Astrocyte of the hippocampus (primary cell): ENCODE results near the gene MARCHF4.

Source experiments
- DNase-seq: peaks from one replicate; pipeline ENCODE4 v3.0.0; 2011; ENCODE audit warnings: low read depth, low spot score

Gene MARCHF4, protein sequence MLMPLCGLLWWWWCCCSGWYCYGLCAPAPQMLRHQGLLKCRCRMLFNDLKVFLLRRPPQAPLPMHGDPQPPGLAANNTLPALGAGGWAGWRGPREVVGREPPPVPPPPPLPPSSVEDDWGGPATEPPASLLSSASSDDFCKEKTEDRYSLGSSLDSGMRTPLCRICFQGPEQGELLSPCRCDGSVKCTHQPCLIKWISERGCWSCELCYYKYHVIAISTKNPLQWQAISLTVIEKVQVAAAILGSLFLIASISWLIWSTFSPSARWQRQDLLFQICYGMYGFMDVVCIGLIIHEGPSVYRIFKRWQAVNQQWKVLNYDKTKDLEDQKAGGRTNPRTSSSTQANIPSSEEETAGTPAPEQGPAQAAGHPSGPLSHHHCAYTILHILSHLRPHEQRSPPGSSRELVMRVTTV

DNA sequence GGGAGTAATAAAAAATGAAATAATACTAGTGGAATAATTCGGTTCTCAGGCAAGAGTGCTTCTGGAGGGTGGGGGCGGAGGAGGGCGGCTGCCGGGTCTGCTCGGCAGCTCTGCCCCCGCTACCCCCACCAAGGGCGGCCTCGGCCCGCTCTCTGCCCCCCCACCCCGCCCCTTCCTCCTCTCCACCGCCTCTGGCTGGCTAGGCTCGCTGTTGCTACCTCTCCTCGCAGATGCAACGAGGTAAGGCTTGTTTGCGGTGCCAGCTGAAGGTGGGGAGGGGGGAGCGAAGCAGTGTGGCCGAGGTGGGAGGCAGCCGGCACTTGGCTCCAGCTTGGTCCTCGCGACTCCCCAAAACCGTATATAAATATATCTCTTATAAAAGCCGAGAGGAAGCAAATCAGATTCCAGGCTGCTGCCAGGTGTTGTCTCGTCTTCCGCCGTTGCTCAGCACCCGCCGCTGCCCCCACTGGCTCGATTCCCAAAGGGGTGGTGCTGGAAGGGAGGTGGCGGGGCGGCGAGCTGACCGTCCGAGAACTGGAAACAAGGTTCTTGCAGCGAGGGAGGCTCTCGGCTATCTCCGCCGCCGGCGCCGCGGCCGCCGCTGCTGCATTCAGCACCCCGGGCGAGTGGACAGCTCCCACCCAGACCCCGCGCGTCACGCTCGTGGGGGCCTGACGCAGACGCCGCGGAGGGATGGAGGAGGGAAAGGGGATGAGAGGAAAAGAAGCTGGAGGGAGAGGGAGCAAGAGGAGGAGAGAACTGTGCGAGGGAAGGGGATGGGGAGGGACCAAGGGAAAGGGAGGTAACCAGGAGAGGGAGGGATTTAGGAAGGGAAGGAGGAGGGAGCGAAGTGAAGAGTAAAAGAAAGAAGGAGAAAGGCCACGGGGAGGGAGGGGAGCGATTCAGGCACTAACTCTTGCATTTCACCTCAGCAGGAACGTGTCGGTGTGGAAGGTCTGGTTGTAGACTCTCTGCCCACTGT, at the start of gene MARCHF4:
TSS of gene MARCHF4 (minus strand) at position 763 of the 982 bp plus-strand sequence. CDS start 2,223 bp downstream, outside the sequence.
- DNase-seq = peak; percentile 96

- no peak for DNase-seq
Observed at GRCh38 chr2:216420367-216421101, 48.3 kb upstream of the MARCHF4 start.

DNA sequence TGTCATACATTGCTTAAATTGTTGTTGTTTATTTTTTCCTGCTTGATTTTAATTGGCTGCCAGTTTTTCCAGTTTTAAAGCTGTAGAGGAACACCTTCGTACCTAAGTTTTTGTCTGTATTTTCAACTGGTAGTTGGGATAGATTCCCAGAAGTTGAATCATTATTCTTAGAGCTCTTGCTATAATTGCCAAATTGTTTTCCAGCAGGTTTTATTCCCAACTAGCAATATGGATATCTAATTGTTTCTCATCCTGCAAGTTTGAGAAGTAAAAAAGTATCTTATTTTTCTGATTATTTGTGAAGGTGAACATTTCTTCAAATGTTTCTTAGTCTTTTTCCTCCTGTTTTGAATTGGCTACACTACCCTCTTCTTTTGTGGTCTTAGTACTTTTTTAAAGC, 46.7 kb upstream of the MARCHF4 start:
- DNase-seq = peak; percentile 8

- peak; percentile 26 for DNase-seq
Observed at GRCh38 chr2:216416571-216417307, 44.5 kb upstream of the MARCHF4 start.

GRCh38 chr2:216415541-216415940, 43.3 kb upstream of the MARCHF4 start:
- DNase-seq = no peak

GRCh38 chr2:216414772-216415319, 42.6 kb upstream of the MARCHF4 start:
- DNase-seq = no peak

DNA sequence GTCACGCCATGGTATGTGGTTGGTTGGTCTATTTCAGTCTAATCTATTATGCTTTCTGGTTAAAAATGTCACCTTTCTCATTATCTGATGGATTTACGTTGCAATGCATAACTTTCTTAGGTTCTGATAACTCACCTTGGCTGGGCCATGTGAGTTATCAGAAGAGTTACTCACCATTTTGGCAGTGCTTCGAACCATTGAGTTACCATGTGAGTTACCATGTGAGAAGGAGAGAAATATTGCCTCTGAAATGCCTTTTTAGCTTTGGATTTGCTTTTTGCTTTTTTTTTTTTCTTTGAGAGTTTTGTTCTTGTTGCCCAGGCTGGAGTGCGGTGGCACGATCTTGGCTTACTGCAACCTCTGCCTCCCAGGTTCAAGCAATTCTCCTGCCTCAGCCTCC, 41.6 kb upstream of the MARCHF4 start:
- DNase-seq = no peak

GRCh38 chr2:216412022-216412999, 40.0 kb upstream of the MARCHF4 start, which contains the start of gene SMARCAL1:
Gene SMARCAL1 (plus strand): TSS chr2:216412484. CDS start chr2:216414705, 2,221 bp downstream.
- peak; percentile 99 for DNase-seq

- DNase-seq = no peak
Observed at GRCh38 chr2:216410550-216410949, 38.3 kb upstream of the MARCHF4 start.

DNA sequence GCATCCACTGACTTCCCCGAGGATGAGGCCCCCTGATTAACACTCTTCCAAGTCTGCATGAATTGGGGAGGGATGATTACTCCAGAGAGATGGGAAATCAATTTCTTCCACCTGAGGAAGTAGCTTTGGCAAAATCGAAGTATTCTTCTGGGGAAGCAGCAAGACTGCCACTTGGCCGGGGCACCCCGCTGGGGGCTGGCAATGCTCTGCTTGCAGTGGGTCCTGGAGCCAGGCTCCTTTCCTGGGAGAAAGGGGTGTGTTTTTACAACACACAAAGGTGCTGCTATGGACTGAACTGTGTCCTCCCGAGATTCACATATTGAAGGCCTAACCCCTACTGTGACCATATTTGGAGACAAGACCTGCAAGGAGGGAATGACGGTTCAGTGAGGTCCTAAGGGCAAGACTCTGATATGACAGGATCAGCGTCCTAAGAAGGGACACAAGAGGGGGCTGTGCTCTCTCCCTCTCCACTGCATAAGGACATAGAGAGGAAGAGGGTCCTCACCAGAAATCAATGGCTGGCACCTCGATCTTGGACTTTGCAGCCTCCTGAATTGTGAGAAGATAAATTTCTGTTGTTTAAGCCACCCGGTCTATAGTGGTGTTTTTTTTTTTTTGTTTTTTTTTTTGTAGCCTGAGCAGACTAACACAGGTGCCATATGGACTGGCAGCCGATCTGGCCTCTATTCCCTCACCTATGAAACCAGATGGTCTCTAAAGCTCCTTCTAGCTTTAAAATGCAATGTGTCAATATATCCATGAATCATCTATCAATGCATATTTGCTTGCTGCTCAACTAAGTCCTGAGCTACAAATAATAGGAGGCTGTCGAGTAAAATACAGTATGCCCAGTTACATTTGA, 36.4 kb upstream of the MARCHF4 start:
- DNase-seq = no peak

DNA sequence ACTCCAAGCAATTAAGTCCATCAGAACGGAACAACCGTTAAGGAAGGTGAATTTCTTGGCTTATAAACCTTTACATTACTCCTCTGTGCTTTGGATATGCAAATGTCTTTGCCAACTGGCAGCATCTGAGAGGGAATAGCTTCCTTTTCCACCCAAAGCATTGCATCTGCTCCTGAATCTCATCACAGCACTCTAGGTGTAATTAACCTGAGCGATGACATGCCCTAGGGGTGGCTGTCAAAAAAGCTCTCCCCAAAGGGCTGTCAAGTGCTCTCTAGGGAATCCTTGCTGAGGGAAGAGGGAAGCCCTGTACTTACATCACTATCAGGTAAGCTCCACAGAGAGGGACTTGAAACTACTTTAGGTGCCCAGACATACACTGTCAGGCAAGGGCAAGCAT, 34.5 kb upstream of the MARCHF4 start:
- no peak for DNase-seq

DNA sequence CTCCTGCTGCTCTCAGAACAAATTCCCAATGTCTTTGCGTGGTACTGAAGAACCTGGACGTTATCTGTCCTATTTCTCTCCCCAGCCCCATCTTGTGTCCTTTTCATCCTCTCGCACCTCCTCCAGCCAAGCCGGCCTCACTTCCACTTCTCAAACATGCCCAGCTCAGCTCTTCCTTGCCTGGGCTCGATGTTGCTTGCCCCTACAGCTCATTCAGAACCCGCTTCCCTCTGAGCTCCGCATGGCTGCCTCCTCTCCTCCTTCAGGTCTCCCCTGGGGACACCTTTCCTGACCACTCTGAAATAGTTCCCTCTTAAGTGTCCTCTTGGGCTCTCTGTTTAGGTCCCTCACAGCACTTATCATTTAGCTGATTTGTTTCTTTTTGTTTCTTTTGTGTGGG, 33.3 kb upstream of the MARCHF4 start:
- no peak for DNase-seq

DNA sequence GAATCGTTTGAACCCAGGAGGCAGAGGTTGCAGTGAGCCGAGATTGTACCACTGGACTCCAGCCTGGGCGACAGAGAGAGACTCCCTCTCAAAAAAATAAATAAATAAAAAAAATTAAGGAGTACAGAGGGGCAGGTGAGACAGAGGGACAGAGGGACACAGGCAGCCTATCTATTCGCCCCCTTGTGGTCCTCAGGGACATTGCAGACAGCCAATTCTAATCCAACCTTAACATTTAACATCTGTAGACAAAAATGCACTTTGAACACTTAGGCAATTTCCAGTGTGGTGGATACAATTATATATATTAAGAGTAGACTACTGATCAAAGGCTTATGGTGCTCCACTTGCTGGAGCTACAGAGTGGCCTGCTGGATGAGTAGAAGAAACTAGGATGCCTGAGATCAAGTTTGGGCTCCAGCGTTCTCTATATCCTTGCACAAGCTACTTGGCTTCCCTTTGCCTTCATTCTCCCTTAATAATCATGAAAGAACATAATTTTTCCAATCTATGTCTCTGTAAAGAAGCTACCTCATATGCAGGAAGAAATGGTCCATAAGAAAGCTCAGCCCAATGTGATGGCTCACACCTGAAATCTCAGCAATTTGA, 31.8 kb upstream of the MARCHF4 start:
- DNase-seq = peak; percentile 42

- no peak for DNase-seq
Observed at GRCh38 chr2:216402751-216403150, 30.5 kb upstream of the MARCHF4 start.

GRCh38 chr2:216399621-216400020, 27.3 kb upstream of the MARCHF4 start:
- no peak for DNase-seq

DNA sequence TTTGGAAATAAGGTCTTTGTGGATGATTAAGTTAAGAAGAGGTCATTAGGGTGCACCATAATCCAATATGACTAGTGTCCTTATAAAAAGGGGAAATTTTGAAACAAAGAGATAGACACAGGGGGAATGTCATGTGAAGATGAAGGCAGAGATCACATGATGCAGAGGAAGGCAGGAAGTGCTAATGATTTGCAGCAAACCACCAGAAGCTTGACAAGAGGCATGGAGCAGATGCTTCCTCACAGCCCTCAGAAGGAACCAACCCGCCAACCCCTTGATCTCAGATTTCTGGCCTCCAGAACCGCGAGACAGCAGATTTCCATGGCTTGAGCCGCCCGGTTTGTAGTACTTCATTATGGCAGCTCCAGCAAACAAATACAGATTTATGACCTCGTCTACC, 22.6 kb upstream of the MARCHF4 start:
- DNase-seq = no peak

GRCh38 chr2:216392945-216393840, 20.9 kb upstream of the MARCHF4 start:
- no peak for DNase-seq
